Measurements from ENCODE around the gene PSTPIP1.

- TF ChIP-seq TAF1 (IDR thresholded peaks at IDR 0.05; ENCODE audit: borderline replicate concordance, insufficient read depth, low read length) (no peak), REST (IDR thresholded peaks at IDR 0.05; ENCODE audit: insufficient read depth in 1 of 2, low read depth in 2 of 2, low read length in 2 of 2) (no peak)
Measured at GRCh38 chr15:76996526-76997401, 1.8 kb downstream of the PSTPIP1 start.
